ENCODE measurements around the gene PTBP1. TPM values are rescaled to one million over a fixed set of nuclear protein-coding genes. Genes with fewer than 3 reads are reported as not detected.

PTBP1 gene
- total and polyA plus RNA-seq, 7 experiments from 2014 or later: 113 to 524 (median 322) TPM

- peak in 3 of 9 donors; percentile 37 to 46 (median 39) for DNase-seq
- Histone ChIP-seq H3K36me3 (ENCODE audit: control insufficient read depth in 2 of 3, insufficient read depth in 3 of 3, low read length in 3 of 3) (peaks cover 0 to 33% (median 8%) of the 10 kb centered on the region in 3 experiments), H3K4me3 (ENCODE audit: low read length) (peak overlapping the region; percentile 78), H3K27me3 (ENCODE audit: control insufficient read depth in 2 of 2, insufficient read depth in 2 of 2, low read length in 2 of 2) (no peaks in the 10 kb centered on the region), H3K4me1 (ENCODE audit: control insufficient read depth in 2 of 2, insufficient read depth in 2 of 2, low read length in 2 of 2) (peaks cover 38 to 46% of the 10 kb centered on the region in 2 donors), H3K27ac (ENCODE audit: low read depth, low read length) (peak overlapping the region; percentile 78), H3K9me3 (ENCODE audit: control insufficient read depth in 2 of 3, low read length in 3 of 3) (no peaks in the 10 kb centered on the region)
- peaks cover 0 to 4% (median 0%) of the 10 kb centered on the region in 11 donors for H3K9me3 Mint-ChIP-seq
- ChIA-PET POLR2A (interaction anchor here (1.1 to 1.5 kb wide), 3 partner anchors 21 to 467 kb away, joined by 3 read pairs; no protein-coding TSS in a partner anchor), CTCF (interaction anchor here (0.6 kb wide), 1 partner anchor 57 kb away, joined by 3 read pairs; no protein-coding TSS in a partner anchor)
- peak overlapping the region; percentile 81 to 95 (median 91) for H3K27ac Mint-ChIP-seq
- ATAC-seq: no peak
- intact Hi-C loops (cut with micrococcal nuclease): loop anchor here (5.0 to 10.0 kb wide), 3 partner anchors 446 to 853 kb away; partner anchors contain the start of genes ATP5F1D (in 1 of the 2), CIRBP (in 1 of the 2), MIDN (in 1 of the 2) and TCF3 (in 1 of the 2)
- peaks cover 0 to 20% (median 0%) of the 10 kb centered on the region in 5 donors for H3K36me3 Mint-ChIP-seq
- H3K4me1 Mint-ChIP-seq: peaks cover 34 to 55% (median 44%) of the 10 kb centered on the region in 7 donors
- H3K4me3 Mint-ChIP-seq: peak overlapping the region; percentile 73 to 93 (median 89)
- H3K27me3 Mint-ChIP-seq: peaks cover 0 to 2% (median 0%) of the 10 kb centered on the region in 5 donors
Observed at GRCh38 chr19:799076-799881, 2.0 kb downstream of the PTBP1 start.

- Mint-ChIP-seq H3K9me3 (peaks cover 0 to 4% (median 0%) of the 10 kb centered on the region in 11 donors), H3K4me3 (peak overlapping the region; percentile 73 to 93 (median 89)), H3K27ac (peak overlapping the region; percentile 71 to 95 (median 91)), H3K36me3 (peaks cover 0 to 22% (median 0%) of the 10 kb centered on the region in 5 donors), H3K27me3 (peaks cover 0 to 2% (median 0%) of the 10 kb centered on the region in 5 donors), H3K4me1 (peaks cover 34 to 55% (median 44%) of the 10 kb centered on the region in 7 donors)
- ChIA-PET CTCF (no interaction called here), POLR2A (interaction anchor here (1.4 kb wide), 2 partner anchors 59 to 469 kb away, joined by 4 to 5 read pairs; partner anchors contain the start of genes CFD and CIRBP)
- Histone ChIP-seq H3K36me3 (ENCODE audit: control insufficient read depth in 2 of 3, insufficient read depth in 3 of 3, low read length in 3 of 3) (peaks cover 3 to 46% (median 11%) of the 10 kb centered on the region in 3 experiments), H3K4me3 (ENCODE audit: low read length) (no peak overlapping the region), H3K27ac (ENCODE audit: low read depth, low read length) (peak overlapping the region; percentile 43), H3K4me1 (ENCODE audit: control insufficient read depth in 2 of 2, insufficient read depth in 2 of 2, low read length in 2 of 2) (peaks cover 38 to 46% of the 10 kb centered on the region in 2 donors), H3K9me3 (ENCODE audit: control insufficient read depth in 2 of 3, low read length in 3 of 3) (no peaks in the 10 kb centered on the region), H3K27me3 (ENCODE audit: control insufficient read depth in 2 of 2, insufficient read depth in 2 of 2, low read length in 2 of 2) (no peaks in the 10 kb centered on the region)
- ATAC-seq (no peak), DNase-seq (no peak)
- intact Hi-C loops (cut with micrococcal nuclease): no loop called here
Observed at GRCh38 chr19:800360-801029, 3.2 kb downstream of the PTBP1 start.

GRCh38 chr19:801030-801860 lies 4.0 kb downstream of the PTBP1 start:
- Mint-ChIP-seq H3K27me3 (peaks cover 0 to 2% (median 0%) of the 10 kb centered on the region in 5 donors), H3K4me1 (peaks cover 34 to 55% (median 44%) of the 10 kb centered on the region in 7 donors), H3K4me3 (peak overlapping the region; percentile 52 to 90 (median 72)), H3K9me3 (peaks cover 0 to 4% (median 0%) of the 10 kb centered on the region in 11 donors), H3K36me3 (peaks cover 0 to 22% (median 0%) of the 10 kb centered on the region in 5 donors), H3K27ac (peak overlapping the region in 7 of 9 donors; percentile 42 to 90 (median 70))
- Histone ChIP-seq H3K27me3 (ENCODE audit: control insufficient read depth in 2 of 2, insufficient read depth in 2 of 2, low read length in 2 of 2) (no peaks in the 10 kb centered on the region), H3K36me3 (ENCODE audit: control insufficient read depth in 2 of 3, insufficient read depth in 3 of 3, low read length in 3 of 3) (peaks cover 3 to 53% (median 11%) of the 10 kb centered on the region in 3 experiments), H3K4me3 (ENCODE audit: low read length) (peak overlapping the region; percentile 29), H3K4me1 (ENCODE audit: control insufficient read depth in 2 of 2, insufficient read depth in 2 of 2, low read length in 2 of 2) (peaks cover 38 to 43% of the 10 kb centered on the region in 2 donors), H3K9me3 (ENCODE audit: control insufficient read depth in 2 of 3, low read length in 3 of 3) (no peaks in the 10 kb centered on the region), H3K27ac (ENCODE audit: low read depth, low read length) (peak overlapping the region; percentile 53)
- DNase-seq (no peak), ATAC-seq (no peak)
- ChIA-PET CTCF (no interaction called here), POLR2A (interaction anchor here (0.6 to 1.4 kb wide), 5 partner anchors 13 to 474 kb away, joined by 3 to 5 read pairs (median 4); partner anchors contain the start of genes CFD, CIRBP and FAM174C)
- intact Hi-C loops (cut with micrococcal nuclease): no loop called here

GRCh38 chr19:801861-802497 lies 4.7 kb downstream of the PTBP1 start:
- H3K9me3 ChIP-seq (ENCODE audit: control insufficient read depth in 2 of 3, low read length in 3 of 3): no peaks in the 10 kb centered on the region
- POLR2A ChIA-PET: interaction anchor here (0.7 to 1.4 kb wide), 3 partner anchors 57 to 473 kb away, joined by 3 to 4 read pairs (median 4); partner anchors contain the start of genes CFD and FAM174C
- H3K4me1 ChIP-seq (ENCODE audit: control insufficient read depth in 2 of 2, insufficient read depth in 2 of 2, low read length in 2 of 2): peaks cover 38 to 41% of the 10 kb centered on the region in 2 donors
- Mint-ChIP-seq H3K27ac (peak overlapping the region in 8 of 9 donors; percentile 16 to 89 (median 70)), H3K4me3 (peak overlapping the region; percentile 14 to 90 (median 72)), H3K36me3 (peaks cover 0 to 23% (median 0%) of the 10 kb centered on the region in 5 donors), H3K27me3 (peaks cover 0 to under 1% (median 0%) of the 10 kb centered on the region in 5 donors), H3K9me3 (peaks cover 0 to 4% (median 0%) of the 10 kb centered on the region in 11 donors), H3K4me1 (peaks cover 33 to 50% (median 39%) of the 10 kb centered on the region in 7 donors)
- peak overlapping the region; percentile 53 for H3K27ac ChIP-seq (ENCODE audit: low read depth, low read length)
- no peak for ATAC-seq
- peak overlapping the region; percentile 29 for H3K4me3 ChIP-seq (ENCODE audit: low read length)
- DNase-seq: no peak
- peaks cover 9 to 60% (median 18%) of the 10 kb centered on the region in 3 experiments for H3K36me3 ChIP-seq (ENCODE audit: control insufficient read depth in 2 of 3, insufficient read depth in 3 of 3, low read length in 3 of 3)
- CTCF ChIA-PET: interaction anchor here (0.6 kb wide), 2 partner anchors 248 to 689 kb away, joined by 3 to 4 read pairs; partner anchors contain the start of gene REEP6
- intact Hi-C loops (cut with micrococcal nuclease): no loop called here
- no peaks in the 10 kb centered on the region for H3K27me3 ChIP-seq (ENCODE audit: control insufficient read depth in 2 of 2, insufficient read depth in 2 of 2, low read length in 2 of 2)

DNA sequence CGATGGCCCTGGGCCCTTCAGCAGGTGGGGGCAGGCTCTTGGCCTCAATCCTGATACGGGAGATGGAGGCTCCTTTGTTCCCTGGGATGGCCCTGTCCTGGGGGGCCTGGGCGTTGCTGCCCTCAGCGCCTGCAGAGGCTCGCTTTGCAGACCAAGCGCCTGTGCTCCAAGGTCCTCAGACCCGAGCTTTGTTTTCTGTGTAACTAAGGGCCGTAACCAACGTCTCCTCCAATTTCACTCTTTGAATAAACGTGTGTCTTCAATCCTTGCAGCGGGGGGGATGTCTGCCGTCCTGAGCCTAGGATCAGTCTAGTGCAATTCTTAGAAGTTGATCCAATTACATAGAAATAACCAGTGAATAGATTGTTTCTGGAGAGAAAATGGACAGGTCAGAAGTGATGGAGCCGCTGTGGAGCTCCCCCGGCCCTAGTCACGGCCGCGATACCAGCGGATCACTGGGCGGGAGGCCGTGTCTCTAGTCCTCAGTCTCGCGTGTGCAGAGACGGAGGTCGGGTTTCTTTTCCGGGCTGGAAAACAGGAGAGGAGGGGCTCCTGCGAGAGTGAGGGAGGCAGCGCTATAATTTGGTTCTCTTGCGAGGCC lies 5.3 kb downstream of the PTBP1 start:
- no peak for ATAC-seq
- peak overlapping the region in 5 of 9 donors; percentile 46 to 78 (median 62) for H3K27ac Mint-ChIP-seq
- ChIA-PET CTCF (interaction anchor here (0.6 kb wide), 2 partner anchors 249 to 688 kb away, joined by 3 to 4 read pairs; partner anchors contain the start of gene REEP6), POLR2A (no interaction called here)
- intact Hi-C loops (cut with micrococcal nuclease): no loop called here
- no peak overlapping the region for H3K4me3 ChIP-seq (ENCODE audit: low read length)
- H3K27ac ChIP-seq (ENCODE audit: low read depth, low read length): no peak overlapping the region
- H3K4me1 ChIP-seq (ENCODE audit: control insufficient read depth in 2 of 2, insufficient read depth in 2 of 2, low read length in 2 of 2): peaks cover 38 to 41% of the 10 kb centered on the region in 2 donors
- H3K36me3 ChIP-seq (ENCODE audit: control insufficient read depth in 2 of 3, insufficient read depth in 3 of 3, low read length in 3 of 3): peaks cover 10 to 67% (median 24%) of the 10 kb centered on the region in 3 experiments
- peaks cover 36 to 55% (median 44%) of the 10 kb centered on the region in 7 donors for H3K4me1 Mint-ChIP-seq
- H3K4me3 Mint-ChIP-seq: peak overlapping the region; percentile 16 to 90 (median 40)
- no peak for DNase-seq
- H3K36me3 Mint-ChIP-seq: peaks cover 0 to 29% (median 6%) of the 10 kb centered on the region in 5 donors
- no peaks in the 10 kb centered on the region for H3K9me3 ChIP-seq (ENCODE audit: control insufficient read depth in 2 of 3, low read length in 3 of 3)
- H3K9me3 Mint-ChIP-seq: peaks cover 0 to 4% (median 0%) of the 10 kb centered on the region in 11 donors
- H3K27me3 Mint-ChIP-seq: no peaks in the 10 kb centered on the region
- H3K27me3 ChIP-seq (ENCODE audit: control insufficient read depth in 2 of 2, insufficient read depth in 2 of 2, low read length in 2 of 2): no peaks in the 10 kb centered on the region
